Hepatocyte (in vitro differentiated cells): ENCODE data around the gene UTP4. TPM values are rescaled to one million over a fixed set of nuclear protein-coding genes. Genes with fewer than 3 reads are reported as not detected.

Experiments
- DNase-seq: peaks from one replicate; pipeline ENCODE4 v3.0.0-alpha.2; 2016; ENCODE audit warnings: low spot score
- H2AFZ ChIP-seq: fragments of 200-600 bp; sonication (generic); 2 replicates; pipeline ENCODE4 v1.6.0; 2016; ENCODE audit warnings: antibody characterized with exemption, mild to moderate bottlenecking
- H3K27ac ChIP-seq: fragments of 200-600 bp; sonication (generic); 2 replicates; pipeline ENCODE4 v1.5.1; 2016; ENCODE audit warnings: mild to moderate bottlenecking
- H3K27me3 ChIP-seq: fragments of 200-600 bp; sonication (generic); 2 replicates; pipeline ENCODE4 v1.6.1; 2016
- H3K36me3 ChIP-seq: fragments of 200-600 bp; sonication (generic); replicated peaks from 2 replicates; pipeline ENCODE4 v1.5.1; 2016; ENCODE audit warnings: low read depth; ENCODE audit not compliant: insufficient read depth
- H3K4me1 ChIP-seq: fragments of 200-600 bp; sonication (generic); 2 replicates; pipeline ENCODE4 v1.5.1; 2016; ENCODE audit warnings: mild to moderate bottlenecking, moderate library complexity; ENCODE audit not compliant: insufficient read depth
- H3K4me2 ChIP-seq: fragments of 200-600 bp; sonication (generic); 2 replicates; pipeline ENCODE4 v1.6.0; 2016
- H3K4me3 ChIP-seq: fragments of 200-600 bp; sonication (generic); 2 replicates; pipeline ENCODE4 v1.5.1; 2016; ENCODE audit warnings: mild to moderate bottlenecking
- H3K79me2 ChIP-seq: fragments of 200-600 bp; sonication (generic); 2 replicates; pipeline ENCODE4 v1.6.0; 2017; ENCODE audit warnings: mild to moderate bottlenecking
- H3K9me2 ChIP-seq: fragments of 200-600 bp; sonication (generic); replicated peaks from 2 replicates; pipeline ENCODE4 v1.6.0; 2017; ENCODE audit warnings: mild to moderate bottlenecking; ENCODE audit not compliant: insufficient read depth
- H3K9me3 ChIP-seq: fragments of 200-600 bp; sonication (generic); 2 replicates; pipeline ENCODE4 v1.5.1; 2016; ENCODE audit warnings: low read depth, mild to moderate bottlenecking
- H4K20me1 ChIP-seq: fragments of 200-600 bp; sonication (generic); 2 replicates; pipeline ENCODE4 v1.6.0; 2016; ENCODE audit warnings: mild to moderate bottlenecking; ENCODE audit not compliant: insufficient read depth, poor library complexity, severe bottlenecking
- EZH2 ChIP-seq: fragments of 200-600 bp; sonication (generic); IDR thresholded peaks from 2 replicates; pipeline ENCODE4 v1.6.1; 2016; ENCODE audit warnings: antibody characterized with exemption, mild to moderate bottlenecking, borderline replicate concordance
- EZH2phosphoT487 ChIP-seq: fragments of 200-600 bp; sonication (generic); IDR thresholded peaks from one replicate; pipeline ENCODE4 v1.6.1; 2018; ENCODE audit warnings: antibody characterized with exemption, mild to moderate bottlenecking, low read depth, moderate library complexity; ENCODE audit not compliant: unreplicated experiment, severe bottlenecking
- WGBS: methylation state at CpG from one replicate; pipeline ENCODE4 v1.1.6; 2016; ENCODE audit warnings: low lambda C conversion rate; ENCODE audit errors: missing lambda C conversion rate; 5-methylcytosine and 5-hydroxymethylcytosine counted together
- polyA plus RNA-seq: library from polyadenylated mRNA; unstranded; fragments of >200 nt; fragmentation: Nextera tagmentation; extraction: Ambion mirVana; gene quantifications from 2 replicates; pipeline ENCODE4 v1.2.1, GENCODE V29; 2016
- total RNA-seq: library from RNA; depleted of rRNA; stranded (reverse); fragments of >200 nt; gene quantifications from 2 replicates; pipeline ENCODE4 v1.2.3, GENCODE V29; 2014
- TF ChIP-seq, protein P1 (sequence below): fragments of 200-600 bp; sonication (generic); IDR thresholded peaks from 2 replicates; pipeline ENCODE4 v1.5.1; 2016; ENCODE audit warnings: antibody characterized with exemption, mild to moderate bottlenecking; ENCODE audit not compliant: poor library complexity

The UTP4 gene
- total and polyA plus RNA-seq, 2 experiments from 2014 or later, result 12.7 to 41.4 TPM

- Histone ChIP-seq H3K4me3 (no peak overlapping the region), H4K20me1 (no peaks in the 10 kb centered on the region), H3K27me3 (no peaks in the 10 kb centered on the region), H3K4me1 (peaks cover 8% of the 10 kb centered on the region), H3K36me3 (no peaks in the 10 kb centered on the region), H3K79me2 (no peaks in the 10 kb centered on the region), H2AFZ (no peak overlapping the region), H3K27ac (peak overlapping the region; percentile 51), H3K4me2 (peak overlapping the region; percentile 9), H3K9me3 (no peaks in the 10 kb centered on the region), H3K9me2 (no peaks in the 10 kb centered on the region)
- WGBS, result 48% methylated on average over 6 of the region's 6 CpGs
- TF ChIP-seq, protein P1, sequence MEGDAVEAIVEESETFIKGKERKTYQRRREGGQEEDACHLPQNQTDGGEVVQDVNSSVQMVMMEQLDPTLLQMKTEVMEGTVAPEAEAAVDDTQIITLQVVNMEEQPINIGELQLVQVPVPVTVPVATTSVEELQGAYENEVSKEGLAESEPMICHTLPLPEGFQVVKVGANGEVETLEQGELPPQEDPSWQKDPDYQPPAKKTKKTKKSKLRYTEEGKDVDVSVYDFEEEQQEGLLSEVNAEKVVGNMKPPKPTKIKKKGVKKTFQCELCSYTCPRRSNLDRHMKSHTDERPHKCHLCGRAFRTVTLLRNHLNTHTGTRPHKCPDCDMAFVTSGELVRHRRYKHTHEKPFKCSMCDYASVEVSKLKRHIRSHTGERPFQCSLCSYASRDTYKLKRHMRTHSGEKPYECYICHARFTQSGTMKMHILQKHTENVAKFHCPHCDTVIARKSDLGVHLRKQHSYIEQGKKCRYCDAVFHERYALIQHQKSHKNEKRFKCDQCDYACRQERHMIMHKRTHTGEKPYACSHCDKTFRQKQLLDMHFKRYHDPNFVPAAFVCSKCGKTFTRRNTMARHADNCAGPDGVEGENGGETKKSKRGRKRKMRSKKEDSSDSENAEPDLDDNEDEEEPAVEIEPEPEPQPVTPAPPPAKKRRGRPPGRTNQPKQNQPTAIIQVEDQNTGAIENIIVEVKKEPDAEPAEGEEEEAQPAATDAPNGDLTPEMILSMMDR, result no peak
- TF ChIP-seq EZH2phosphoT487, result no peak
- TF ChIP-seq EZH2, result no peak
- peak; percentile 32 for DNase-seq
Observed at GRCh38 chr16:69179328-69180010, 47.0 kb downstream of the UTP4 start.

GRCh38 chr16:69180011-69180338, 47.5 kb downstream of the UTP4 start:
- no peak overlapping the region for H2AFZ ChIP-seq
- peaks cover 8% of the 10 kb centered on the region for H3K4me1 ChIP-seq
- no peak overlapping the region for H3K4me3 ChIP-seq
- H3K9me2 ChIP-seq, result no peaks in the 10 kb centered on the region
- H3K36me3 ChIP-seq, result no peaks in the 10 kb centered on the region
- no peaks in the 10 kb centered on the region for H3K27me3 ChIP-seq
- peak overlapping the region; percentile 9 for H3K4me2 ChIP-seq
- H3K79me2 ChIP-seq, result no peaks in the 10 kb centered on the region
- no peaks in the 10 kb centered on the region for H3K9me3 ChIP-seq
- H3K27ac ChIP-seq, result peak overlapping the region; percentile 51
- DNase-seq, result no peak
- no peaks in the 10 kb centered on the region for H4K20me1 ChIP-seq
- TF ChIP-seq EZH2phosphoT487, result no peak
- no peak for TF ChIP-seq EZH2
- TF ChIP-seq, protein P1, result no peak

DNA sequence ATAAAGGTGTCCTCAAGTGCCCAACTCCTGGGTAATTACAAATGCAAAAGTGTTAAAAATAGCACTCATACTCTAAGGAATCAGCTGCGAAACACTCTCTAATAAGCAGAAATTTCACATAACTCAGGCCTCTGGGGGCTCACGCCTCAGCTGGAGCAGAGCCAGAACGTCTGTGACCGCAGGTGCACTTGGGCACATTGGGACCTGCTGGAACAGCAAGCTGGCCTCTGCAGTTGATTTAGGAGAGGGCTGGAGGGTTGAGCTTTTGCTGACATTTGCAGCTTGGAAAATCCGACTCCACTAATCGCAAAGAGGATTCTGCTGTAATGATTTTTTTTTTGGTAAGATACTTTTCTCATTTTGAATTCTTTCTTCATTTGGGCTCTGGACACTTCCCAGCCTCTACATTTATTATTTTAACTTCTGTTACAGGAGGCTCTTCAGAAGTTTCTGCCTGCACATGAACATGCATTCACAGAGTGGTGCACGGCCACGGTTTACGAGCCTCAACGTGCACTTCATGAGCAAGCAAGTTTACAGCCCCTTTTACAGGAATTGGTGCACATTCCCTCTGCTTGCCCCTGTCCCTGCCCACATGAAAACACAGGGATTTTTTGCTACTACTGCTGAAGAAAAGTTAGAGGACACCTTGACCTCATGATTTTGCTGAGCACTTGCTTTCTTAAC, 50.4 kb downstream of the UTP4 start:
- Histone ChIP-seq H3K27me3 (no peaks in the 10 kb centered on the region), H2AFZ (no peak overlapping the region), H3K36me3 (no peaks in the 10 kb centered on the region), H3K4me3 (no peak overlapping the region), H3K27ac (no peak overlapping the region), H3K4me2 (no peak overlapping the region), H3K9me3 (no peaks in the 10 kb centered on the region), H3K79me2 (peaks cover 5% of the 10 kb centered on the region), H3K4me1 (peaks cover 8% of the 10 kb centered on the region), H4K20me1 (no peaks in the 10 kb centered on the region), H3K9me2 (no peaks in the 10 kb centered on the region)
- 60% methylated on average over 10 of the region's 10 CpGs for WGBS
- no peak for DNase-seq
- TF ChIP-seq, protein P1, result no peak
- TF ChIP-seq EZH2 (no peak), EZH2phosphoT487 (no peak)
